Measurements from ENCODE around the gene ABCB8. TPM values are rescaled to one million over a fixed set of nuclear protein-coding genes. Genes with fewer than 3 reads are reported as not detected.

Gene ABCB8
- total and polyA plus RNA-seq, 9 of the 15 experiments (the other 6 are each of a cell fraction or from before 2014, with no cell fraction given), result 7.6 to 106 (median 36.3) TPM

GRCh38 chr7:151062399-151063211, 34.4 kb downstream of the ABCB8 start (continued):
- no peak for TF ChIP-seq ZNF785 (CRISPR knock-in tag; IDR thresholded peaks at IDR 0.05)
- TF ChIP-seq U2AF2 (optimal IDR thresholded peaks at IDR 0.05; ENCODE audit: low read depth, low read length), result no peak
- peak; percentile 20; the same call in 1 of the 2 replicates for TF ChIP-seq SMARCA5 (IDR thresholded peaks at IDR 0.05)
- peak; percentile 1; the same call in 1 of the 2 replicates for TF ChIP-seq CBX1 (IDR thresholded peaks at IDR 0.05; ENCODE audit: low read depth)
- peak; percentile 96 to 98 for TF ChIP-seq SIN3A (IDR thresholded peaks at IDR 0.05; ENCODE audit: borderline replicate concordance in 2 of 2, control insufficient read depth in 1 of 2, low read depth in 2 of 2, low read length in 2 of 2)
- TF ChIP-seq ZNF79 (CRISPR knock-in tag; IDR thresholded peaks at IDR 0.05; ENCODE audit: low read depth), result no peak
- no peak for TF ChIP-seq ZNF197 (CRISPR knock-in tag; IDR thresholded peaks at IDR 0.05; ENCODE audit: low read depth)
- peak; percentile 56; the same call in 1 of the 2 replicates for TF ChIP-seq THAP12 (CRISPR knock-in tag; IDR thresholded peaks at IDR 0.05)
- no peak for TF ChIP-seq FOXJ2 (tag; IDR thresholded peaks at IDR 0.05)
- peak; percentile 89 for TF ChIP-seq HMGN3 (IDR thresholded peaks at IDR 0.05; ENCODE audit: borderline replicate concordance, extremely low read depth, insufficient read length, low read depth, low read length)
- no peak for TF ChIP-seq PHB2 (IDR thresholded peaks at IDR 0.05; ENCODE audit: low read depth)
- TF ChIP-seq SREBF1 (IDR thresholded peaks at IDR 0.05; ENCODE audit: borderline replicate concordance, low read depth, low read length), result 0 out of 2 replicates have a peak, but pooled peaks have one; percentile 19
- TF ChIP-seq BCOR (IDR thresholded peaks at IDR 0.05), result no peak
- no peak for TF ChIP-seq BRD9 (IDR thresholded peaks at IDR 0.05; ENCODE audit: low read depth, partially characterized antibody)
- peak; percentile 44; the same call in 1 of the 2 replicates for TF ChIP-seq MIER1 (IDR thresholded peaks at IDR 0.05; ENCODE audit: low read depth)
- TF ChIP-seq TRIM28 (IDR thresholded peaks at IDR 0.05), result no peak
- TF ChIP-seq VEZF1 (CRISPR knock-in tag; IDR thresholded peaks at IDR 0.05), result peak; percentile 90; the same call in 1 of the 2 replicates
- peak; percentile 73 for TF ChIP-seq TFAP4 (CRISPR knock-in tag; IDR thresholded peaks at IDR 0.05; ENCODE audit: borderline replicate concordance)
- no peak for TF ChIP-seq FOS (IDR thresholded peaks at IDR 0.05; ENCODE audit: extremely low read depth, insufficient read length)
- TF ChIP-seq ZNF408 (CRISPR knock-in tag; IDR thresholded peaks at IDR 0.05; ENCODE audit: low read depth), result no peak
- no peak for TF ChIP-seq ZFP91 (CRISPR knock-in tag; IDR thresholded peaks at IDR 0.05)

Measured in K562 (cell line).